ENCODE data around the gene SCUBE1. TPM values are rescaled to one million over a fixed set of nuclear protein-coding genes. Genes with fewer than 3 reads are reported as not detected.
A peak's percentile ranks its signal among the peaks of the same experiment; 100 is the strongest.

Gene SCUBE1
- total and polyA plus RNA-seq, 2 of the 4 experiments (the other 2 are of a cell fraction): not detected

- DNase-seq: no peak
- Histone ChIP-seq H3K4me2 (ENCODE audit: low read depth, low read length) (no peak overlapping the region), H4K91ac (ENCODE audit: insufficient read depth, low read depth, low read length) (no peak overlapping the region), H3K18ac (ENCODE audit: low read depth, low read length) (no peak overlapping the region), H4K8ac (ENCODE audit: low read depth in 2 of 2, low read length in 2 of 2) (no peak overlapping the region), H4K20me1 (ENCODE audit: insufficient read depth, low read length) (no peaks in the 10 kb centered on the region; the same call in 1 of the 2 replicates), H2BK20ac (ENCODE audit: low read depth, low read length) (no peak overlapping the region), H2AK9ac (replicated peaks; ENCODE audit: low read depth, low read length, poor library complexity) (peak overlapping the region; percentile 39), H2BK15ac (ENCODE audit: low read depth, low read length) (no peak overlapping the region), H3K4me1 (ENCODE audit: control insufficient read depth, insufficient read depth, low read length) (no peaks in the 10 kb centered on the region), H2BK5ac (ENCODE audit: low read depth, low read length, poor library complexity, severe bottlenecking) (no peak overlapping the region), H3K36me3 (ENCODE audit: control insufficient read depth, insufficient read depth, low read length) (no peaks in the 10 kb centered on the region), H3K27ac (ENCODE audit: insufficient read depth, low read length) (no peak overlapping the region), H3K9me1 (ENCODE audit: insufficient read depth, low read length) (no peaks in the 10 kb centered on the region), H3K4ac (ENCODE audit: low read depth, low read length) (no peak overlapping the region), H3K27me3 (ENCODE audit: control insufficient read depth, insufficient read depth, low read length) (peaks cover 55% of the 10 kb centered on the region; the same call in 1 of the 2 replicates), H3K79me1 (ENCODE audit: low read depth in 1 of 2, low read length in 2 of 2) (no peaks in the 10 kb centered on the region), H3K56ac (ENCODE audit: extremely low read depth, insufficient read depth, low read length) (no peak overlapping the region), H3K14ac (replicated peaks; ENCODE audit: low read depth, low read length) (no peak overlapping the region), H4K5ac (ENCODE audit: low read depth, low read length) (no peak overlapping the region), H2BK120ac (ENCODE audit: low read depth, low read length) (no peak overlapping the region), H3K9me3 (ENCODE audit: control insufficient read depth, insufficient read depth, low read length) (no peaks in the 10 kb centered on the region), H2AK5ac (ENCODE audit: low read depth, low read length) (no peak overlapping the region), H2AFZ (replicated peaks; ENCODE audit: low read length, poor library complexity) (no peak overlapping the region), H3K23ac (ENCODE audit: low read depth, low read length) (no peak overlapping the region), H3K4me3 (ENCODE audit: insufficient read depth, low read depth, low read length) (no peak overlapping the region), H3K9ac (ENCODE audit: low read depth, low read length) (no peak overlapping the region)
- POLR2A ChIA-PET (ENCODE audit: unreplicated experiment): no interaction called here
- in situ Hi-C loops (cut with MboI; ENCODE audit: low sequenced_read_pairs) (no loop called here), intact Hi-C loops (cut with micrococcal nuclease) (no loop called here), dilution Hi-C loops (cut with HindIII; ENCODE audit: low sequenced_read_pairs, unreplicated experiment) (no loop called here)
- TF ChIP-seq MXI1 (IDR thresholded peaks at IDR 0.05; ENCODE audit: borderline replicate concordance, low read depth, low read length): no peak
- no peak for TF ChIP-seq POLR2A (IDR thresholded peaks at IDR 0.05; ENCODE audit: low read depth, low read length)
- 80% methylated on average over 1 of the region's 5 CpGs; no CpG with 5 or more reads in 1 of the 2 experiments for WGBS, 2 experiments (ENCODE audit: extremely low coverage in 2 of 2, insufficient read length in 1 of 2)
- BruUV-seq (replicated peaks): no TSS peak
- CTCF ChIA-PET: no interaction called here
- ATAC-seq (ENCODE audit: low read depth): no peak
Measured at GRCh38 chr22:43253839-43254238, 89.3 kb downstream of the SCUBE1 start.

Measured in IMR-90 (cell line).